ENCODE results near the gene KANK3.

Gene KANK3

DNA sequence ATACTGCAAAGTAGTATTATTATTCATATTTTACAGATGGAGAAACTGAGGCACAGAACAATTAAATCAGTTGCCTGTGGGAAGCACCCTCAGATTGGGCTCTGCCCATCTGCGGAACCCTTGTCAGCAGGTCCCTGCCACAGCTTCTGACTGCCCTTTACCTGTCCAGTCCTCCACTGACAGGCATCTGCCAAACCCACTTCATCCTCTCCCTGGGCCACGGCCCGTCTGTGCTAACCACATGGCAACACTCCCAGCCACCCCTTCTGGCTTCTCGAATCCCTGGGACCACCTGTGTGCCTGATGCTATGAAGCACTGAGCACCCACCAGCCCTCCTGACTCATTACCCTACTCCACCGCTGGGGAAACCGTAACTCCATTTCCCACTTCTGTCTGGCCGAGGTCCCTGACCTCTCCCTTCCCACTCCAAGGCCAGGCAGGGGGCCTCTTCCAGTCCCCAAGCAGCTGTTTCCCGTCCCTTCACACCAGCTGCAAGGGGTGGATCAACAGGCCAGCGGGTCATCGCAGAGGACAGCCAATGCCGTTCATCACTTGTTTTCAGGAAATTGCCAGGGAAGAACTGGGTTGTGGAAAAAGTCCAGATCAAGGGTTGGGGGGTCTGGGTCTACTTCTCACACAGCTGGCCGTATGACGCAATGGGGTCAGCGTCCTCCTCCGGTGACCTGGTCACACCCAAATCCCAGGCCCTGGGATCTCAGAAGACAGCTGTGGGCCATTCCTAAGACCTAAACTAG, 2.5 kb downstream of the KANK3 start:
- in situ Hi-C loops (cut with MboI; ENCODE audit: low sequenced_read_pairs) = no loop called here

DNA sequence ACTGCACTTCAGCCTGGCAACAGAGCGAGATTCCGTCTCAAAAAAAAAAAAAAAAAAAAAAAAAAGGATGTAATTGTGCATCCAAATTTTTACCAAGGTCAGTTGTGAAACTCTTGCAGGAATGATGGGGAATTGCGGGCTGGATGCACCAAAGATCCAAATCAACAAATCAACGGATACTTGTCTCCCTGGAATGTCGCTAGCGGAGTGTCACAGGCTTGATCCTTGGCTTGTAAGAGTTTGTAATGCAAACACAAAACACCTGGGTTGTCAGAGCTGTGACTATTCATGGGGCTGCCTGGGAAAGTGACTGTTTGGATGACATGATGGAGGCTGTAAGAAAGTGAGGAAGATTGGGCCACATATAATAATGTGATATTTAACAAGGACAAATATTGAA, 4.2 kb downstream of the KANK3 start:
- in situ Hi-C loops (cut with MboI; ENCODE audit: low sequenced_read_pairs) = no loop called here

DNA sequence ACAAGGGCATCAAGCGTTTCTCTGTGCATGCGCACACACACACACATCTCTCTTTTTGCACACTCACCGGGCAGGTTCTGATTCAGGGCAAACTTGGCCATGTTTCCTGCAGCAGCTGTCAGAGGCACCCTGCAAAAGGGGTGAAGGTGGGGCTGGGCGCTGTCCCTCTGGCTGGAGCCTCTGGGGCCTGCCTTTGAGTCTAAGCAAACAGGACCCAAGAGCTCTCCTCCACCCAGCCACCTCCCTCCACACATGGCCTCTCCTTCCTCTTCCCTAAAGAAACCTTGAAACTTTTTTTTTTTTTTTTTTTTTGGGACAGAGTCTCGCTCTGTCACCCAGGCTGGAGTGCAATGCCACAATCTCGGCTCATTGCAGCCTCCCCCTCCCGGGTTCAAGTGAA, 5.3 kb downstream of the KANK3 start:
- in situ Hi-C loops (cut with MboI; ENCODE audit: low sequenced_read_pairs) = no loop called here

DNA sequence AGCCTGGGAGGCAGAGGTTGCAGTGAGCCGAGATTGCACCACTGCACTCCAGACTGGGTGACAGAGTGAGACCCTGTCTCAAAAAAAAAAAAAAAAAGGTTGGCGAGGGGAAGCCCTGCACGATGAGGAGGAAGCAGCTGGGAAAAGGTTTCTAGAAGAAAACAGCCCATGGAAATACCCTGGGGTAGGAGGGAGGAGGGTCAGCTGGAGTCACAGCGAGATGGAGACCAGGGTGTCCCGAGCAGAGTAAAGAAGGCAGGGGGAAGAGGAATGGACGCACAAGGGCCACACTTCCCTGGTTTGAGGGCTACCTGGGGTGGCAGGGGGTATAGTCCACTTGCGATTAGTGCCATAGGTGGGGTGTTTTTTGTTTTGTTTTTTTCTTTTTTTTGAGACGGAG, 6.4 kb downstream of the KANK3 start:
- in situ Hi-C loops (cut with MboI; ENCODE audit: low sequenced_read_pairs) = no loop called here

DNA sequence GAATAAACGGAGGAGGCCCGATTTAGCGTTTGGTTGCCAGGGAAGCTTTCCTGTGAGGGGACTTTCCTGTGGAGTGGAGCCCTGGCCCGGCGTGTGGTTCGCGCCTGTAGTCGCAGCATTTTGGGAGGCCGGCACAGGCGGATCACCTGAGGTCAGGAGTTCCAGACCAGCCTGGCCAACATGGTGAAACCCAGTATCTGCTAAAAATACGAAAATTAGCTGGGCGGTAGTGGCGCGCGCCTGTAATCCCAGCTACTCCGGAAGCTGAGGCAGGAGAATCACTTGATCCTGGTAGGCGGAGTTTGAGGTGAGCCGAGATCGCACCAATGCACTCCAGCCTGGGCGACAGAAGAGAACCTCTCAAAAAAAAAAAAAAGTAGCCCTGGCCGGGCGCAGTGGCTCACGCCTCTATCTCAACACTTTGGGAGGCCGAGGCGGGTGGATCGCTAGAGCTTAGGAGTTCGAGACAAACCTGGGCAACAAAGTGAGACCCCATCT, 6.9 kb downstream of the KANK3 start:
- in situ Hi-C loops (cut with MboI; ENCODE audit: low sequenced_read_pairs) = no loop called here

DNA sequence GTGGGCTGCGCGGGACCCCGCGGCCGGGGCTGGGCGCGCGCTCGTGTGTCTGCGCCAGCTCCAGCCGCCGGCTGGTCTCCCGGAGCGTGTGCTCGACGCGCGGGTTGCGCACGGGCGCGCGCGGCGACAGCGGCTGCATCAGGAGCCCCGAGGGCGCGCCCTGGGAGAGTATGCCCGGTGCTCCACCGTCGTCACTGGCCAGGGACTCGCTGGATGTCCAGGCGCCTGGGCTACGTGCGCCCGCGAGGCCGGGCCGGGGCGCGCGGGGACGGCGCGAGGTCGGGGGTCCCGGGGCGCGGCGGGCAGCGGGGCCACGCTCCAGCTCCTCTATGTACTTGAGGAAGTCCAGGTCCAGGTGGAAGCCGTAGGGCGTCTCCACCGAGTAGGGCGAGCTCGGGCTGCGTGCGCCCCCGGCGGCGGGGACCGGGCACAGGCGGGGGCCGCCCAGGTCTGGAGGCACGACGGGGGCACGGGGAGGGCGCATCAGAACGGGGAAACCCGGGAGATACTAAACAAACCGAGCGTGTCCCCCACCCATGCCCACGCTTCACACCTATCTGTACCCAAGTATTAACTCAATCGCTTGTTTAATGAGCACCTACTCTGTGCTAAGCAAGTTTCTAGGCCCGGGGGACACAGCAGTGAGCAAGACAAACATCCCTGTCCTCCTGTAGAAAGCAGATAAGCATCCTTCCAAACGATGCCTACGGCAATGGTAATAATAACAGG, 7.6 kb downstream of the KANK3 start:
- in situ Hi-C loops (cut with MboI; ENCODE audit: low sequenced_read_pairs) = no loop called here

DNA sequence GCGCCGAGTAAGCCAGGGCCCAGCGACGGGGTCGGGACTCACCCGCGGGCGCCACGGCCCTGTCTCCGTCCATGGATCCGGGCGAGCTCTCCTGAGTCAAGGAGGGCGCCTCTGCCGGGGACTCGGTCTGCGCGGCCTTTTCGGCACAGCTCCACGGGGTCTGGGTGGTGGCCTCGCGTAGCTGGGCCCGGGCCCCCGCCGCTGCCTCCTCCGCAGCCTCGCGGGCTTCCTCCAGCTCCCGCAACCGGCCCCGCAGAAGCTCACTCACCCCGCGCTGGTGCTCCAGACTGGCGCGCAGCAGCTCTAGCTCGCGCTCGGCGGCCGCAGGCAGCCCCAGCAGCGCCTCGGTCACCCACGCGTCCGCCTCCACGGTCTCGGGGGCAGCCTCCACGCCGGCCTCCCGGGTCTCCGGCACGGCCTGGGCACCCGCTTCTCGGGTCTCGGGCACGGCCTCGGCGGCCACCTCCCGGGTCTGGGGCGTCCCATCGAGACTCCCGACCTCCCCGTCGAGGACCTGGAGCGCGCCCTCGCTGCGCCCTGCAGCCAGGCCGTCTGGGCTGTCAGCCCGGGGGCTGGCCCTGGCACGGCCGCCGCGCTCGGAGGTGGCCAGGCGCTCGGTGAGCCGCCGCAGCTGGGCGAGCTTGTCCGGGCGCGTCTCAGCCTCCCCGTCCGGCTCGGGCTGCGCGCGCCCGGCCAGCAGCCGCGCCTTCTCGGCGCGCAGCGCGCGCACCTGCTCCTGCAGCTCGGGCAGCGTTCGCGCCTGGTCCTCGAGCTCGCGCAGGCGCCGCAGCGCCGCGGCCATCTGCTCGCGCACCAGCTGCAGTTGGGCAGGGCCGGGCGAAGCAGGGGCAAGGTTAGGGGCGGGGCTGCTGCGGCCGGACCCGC, 8.4 kb downstream of the KANK3 start:
- in situ Hi-C loops (cut with MboI; ENCODE audit: low sequenced_read_pairs) = no loop called here

DNA sequence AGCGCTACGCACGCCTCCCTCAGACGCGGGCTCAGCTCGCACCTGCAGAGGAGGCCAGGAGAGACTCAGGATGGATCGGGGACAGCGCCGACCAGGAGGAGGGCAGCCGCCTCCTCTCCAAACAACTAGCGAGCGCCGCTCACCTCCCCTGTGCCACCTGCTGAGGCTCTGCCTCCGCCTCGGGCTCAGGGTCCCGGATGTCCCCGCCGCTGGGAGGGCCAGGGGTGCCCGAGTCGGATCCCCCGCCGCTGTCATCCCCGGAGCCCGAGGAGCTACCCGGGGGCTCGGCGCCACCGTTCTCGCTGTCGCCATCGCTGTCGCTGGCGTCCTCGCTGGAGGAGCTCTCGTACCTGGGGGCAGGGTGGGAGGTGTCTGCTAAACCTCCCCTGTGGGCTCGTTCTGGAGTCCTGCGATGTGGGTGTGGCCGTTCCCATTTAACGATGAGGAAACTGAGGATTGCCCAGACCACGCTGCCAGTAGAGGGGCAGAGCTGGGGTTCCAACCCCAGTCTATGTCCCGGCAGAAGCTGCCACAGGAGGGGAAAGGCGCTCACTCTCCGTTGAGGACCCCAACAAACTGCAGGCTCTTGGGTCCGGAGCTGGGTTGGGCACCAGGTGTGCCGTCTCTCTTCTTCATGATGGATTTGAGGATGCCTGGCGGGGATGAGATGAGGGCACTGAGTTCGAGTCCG, 9.2 kb downstream of the KANK3 start:
- in situ Hi-C loops (cut with MboI; ENCODE audit: low sequenced_read_pairs) = no loop called here

DNA sequence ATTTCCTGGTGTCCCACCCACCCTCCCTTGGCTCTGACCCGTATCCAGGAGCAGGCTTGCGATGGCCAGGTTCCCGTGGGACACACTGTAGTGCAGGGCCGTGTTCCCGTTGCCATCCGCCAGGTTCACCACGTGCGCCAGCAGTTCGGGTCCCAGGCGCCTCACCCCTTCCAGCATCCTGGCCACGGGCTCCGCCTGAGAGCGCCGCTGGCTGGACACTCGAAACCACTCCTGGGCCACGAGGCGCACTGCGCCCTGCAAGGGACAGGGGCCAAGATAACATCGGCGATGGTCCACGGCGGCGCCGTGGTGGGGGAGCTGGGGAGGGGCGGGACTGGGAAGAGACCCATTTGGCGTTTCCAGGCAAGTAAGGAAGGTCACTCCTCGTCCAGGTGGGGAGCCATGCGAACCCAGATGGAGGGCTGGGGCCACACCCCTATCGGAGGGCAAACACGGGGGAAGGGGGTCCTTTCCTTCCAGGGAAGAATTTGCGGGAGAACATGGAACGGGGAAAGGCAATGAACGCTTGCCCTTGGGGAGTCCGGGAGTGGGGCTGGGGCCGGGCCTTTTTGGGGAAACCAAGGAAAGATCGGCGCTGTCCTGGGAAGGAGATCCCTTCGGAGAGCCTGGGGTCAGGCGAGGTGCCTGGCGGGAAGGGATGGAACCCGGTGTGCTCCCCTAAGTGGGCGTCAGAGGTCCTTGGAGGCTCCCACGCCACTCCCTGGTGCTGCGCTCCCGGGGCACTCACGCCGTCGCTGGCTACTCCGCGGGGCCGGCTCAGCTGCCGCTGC, 9.9 kb downstream of the KANK3 start:
- in situ Hi-C loops (cut with MboI; ENCODE audit: low sequenced_read_pairs) = no loop called here

DNA sequence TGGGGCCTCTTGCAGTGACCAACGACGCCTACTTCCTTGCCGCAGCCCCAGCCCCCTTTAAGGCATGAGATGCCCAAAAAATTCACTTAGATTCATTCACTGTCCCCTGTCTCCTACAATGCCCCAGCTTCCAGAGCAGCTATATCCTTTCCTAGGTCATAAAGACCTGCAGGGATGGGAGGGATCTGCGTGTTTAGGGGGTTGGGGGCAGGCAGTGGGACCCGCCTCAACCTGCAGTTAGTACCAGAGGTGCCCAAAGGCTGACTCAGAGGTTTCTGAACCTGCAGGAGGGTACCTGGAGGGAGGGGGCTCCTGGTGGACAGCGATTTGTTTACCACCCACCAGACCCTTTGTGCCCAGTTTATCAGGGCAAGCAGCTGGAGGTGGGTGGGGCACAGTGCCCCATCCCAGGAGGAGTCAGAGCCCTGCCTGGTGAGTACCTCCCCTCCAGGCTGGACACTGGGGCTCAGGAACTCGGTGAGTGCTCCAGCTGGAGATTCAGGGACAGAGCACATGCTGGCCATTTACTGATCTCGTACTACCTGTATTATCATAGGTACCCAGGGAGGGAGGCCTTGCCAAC, 11.7 kb downstream of the KANK3 start:
- in situ Hi-C loops (cut with MboI; ENCODE audit: low sequenced_read_pairs) = no loop called here

DNA sequence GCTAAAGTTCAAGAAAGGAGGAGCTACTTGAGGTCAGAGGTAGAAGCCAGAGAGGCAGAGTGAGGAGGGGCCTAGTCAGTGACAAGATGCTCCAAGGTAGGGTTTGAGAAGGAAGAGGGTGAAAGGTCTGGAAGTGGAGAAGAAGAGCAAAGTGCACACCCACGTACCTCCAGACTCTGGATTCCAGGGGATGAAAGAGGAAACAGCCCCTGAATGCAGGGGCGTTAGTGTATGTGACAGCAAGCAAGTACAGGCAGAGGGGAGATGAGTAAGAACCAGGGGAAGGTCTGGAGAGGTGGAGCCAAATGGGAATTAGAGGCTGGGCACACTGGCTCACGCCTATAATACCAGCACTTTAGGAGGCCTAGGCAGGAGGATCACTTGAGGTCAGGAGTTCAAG, 13.1 kb downstream of the KANK3 start:
- in situ Hi-C loops (cut with MboI; ENCODE audit: low sequenced_read_pairs) = no loop called here

DNA sequence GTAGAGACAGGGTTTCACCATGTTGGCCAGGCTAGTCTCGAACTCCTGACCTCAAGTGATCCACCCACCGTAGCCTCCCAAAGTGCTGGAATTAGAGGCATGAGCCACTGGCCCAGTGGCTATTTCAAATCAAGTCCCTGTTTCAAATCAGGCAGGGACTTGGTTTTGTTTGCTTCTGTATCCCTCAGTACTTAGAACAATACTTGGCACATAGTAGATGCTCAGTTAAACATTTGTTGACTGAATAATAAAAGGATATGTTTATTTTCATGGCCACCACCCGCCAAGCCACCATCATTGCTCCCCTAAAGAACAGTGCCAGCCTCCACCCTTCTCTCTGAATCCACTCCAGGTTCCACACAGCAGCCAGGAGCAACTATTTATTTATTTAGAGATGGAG, 17.6 kb downstream of the KANK3 start:
- in situ Hi-C loops (cut with MboI; ENCODE audit: low sequenced_read_pairs) = no loop called here

DNA sequence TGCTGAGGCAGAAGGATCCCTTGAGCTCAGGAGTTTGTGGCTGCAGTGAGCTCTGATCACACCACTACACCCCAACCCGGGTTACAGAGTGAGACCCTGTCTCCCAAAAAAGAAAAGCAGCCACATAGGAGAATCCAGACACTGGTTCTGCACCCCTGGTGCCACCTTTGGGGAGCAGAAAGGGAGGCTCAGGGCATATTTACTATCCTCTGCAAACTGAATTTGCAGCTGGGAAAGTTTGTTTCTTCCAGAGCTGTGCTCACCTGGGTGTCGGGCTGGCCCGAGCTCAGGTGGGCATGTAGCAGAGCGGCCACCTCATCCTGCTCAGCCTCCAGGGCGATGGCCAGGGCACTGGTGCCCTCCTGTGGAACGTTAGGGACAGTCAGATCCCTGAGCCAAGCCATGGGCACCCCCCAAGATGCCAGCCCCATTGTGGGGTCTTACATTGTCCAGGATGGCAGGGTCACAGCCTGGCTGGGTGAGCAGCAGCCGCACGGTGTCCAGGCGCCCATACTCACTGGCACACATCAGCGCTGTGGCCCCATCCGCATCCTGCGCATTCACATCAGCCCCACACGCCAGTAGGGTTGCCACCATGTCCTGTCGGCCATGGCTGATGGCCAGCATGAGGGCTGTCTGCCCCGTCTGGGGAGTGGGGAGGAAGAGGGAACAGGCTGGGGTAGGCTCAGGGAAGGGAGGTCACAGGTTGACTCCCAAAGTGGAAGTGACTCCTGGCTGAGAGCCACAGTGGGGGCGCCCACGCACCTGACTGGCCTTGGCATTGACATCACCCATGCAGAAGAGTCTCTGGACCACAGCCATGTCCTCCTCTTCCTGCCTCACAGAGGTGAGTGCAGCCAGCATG, 18.6 kb downstream of the KANK3 start:
- in situ Hi-C loops (cut with MboI; ENCODE audit: low sequenced_read_pairs) = no loop called here

DNA sequence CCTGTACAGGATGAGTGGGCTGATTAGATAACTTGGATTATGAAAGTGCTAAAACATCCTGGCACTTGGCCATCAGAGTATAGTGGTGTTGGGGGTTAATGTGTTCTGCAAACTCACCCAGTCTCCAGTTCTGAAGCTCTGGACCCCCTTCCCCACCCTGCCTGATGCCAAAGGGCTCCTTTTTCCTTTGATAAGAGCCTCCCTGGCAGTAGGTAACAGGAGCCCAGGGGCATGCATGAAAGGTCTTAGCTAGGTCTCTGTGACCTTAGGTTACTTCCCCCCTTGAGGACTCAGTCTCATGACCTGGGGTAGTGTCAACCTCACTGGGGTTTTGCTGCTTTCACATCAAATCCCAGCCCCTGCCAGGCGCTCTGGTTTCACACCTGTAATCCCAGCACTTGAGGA, 19.3 kb downstream of the KANK3 start:
- in situ Hi-C loops (cut with MboI; ENCODE audit: low sequenced_read_pairs) = no loop called here

DNA sequence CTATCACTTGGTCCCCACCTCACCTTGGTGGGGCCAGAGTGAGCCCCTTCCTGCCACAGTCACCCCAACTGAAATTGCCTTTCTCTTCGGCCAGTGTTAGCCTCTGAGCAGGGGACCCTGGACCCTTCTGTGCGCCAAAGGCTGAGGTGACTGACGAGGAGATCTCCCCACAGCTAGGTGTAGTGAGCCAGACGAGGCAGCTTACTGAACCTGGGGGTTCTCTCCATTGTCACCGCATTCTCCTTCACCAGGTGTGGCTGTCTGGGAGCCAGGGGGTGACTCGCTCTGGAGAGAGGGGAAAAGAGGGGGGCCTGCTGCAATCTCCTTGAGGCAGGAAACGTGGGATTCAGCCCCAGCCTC, 20.4 kb downstream of the KANK3 start:
- in situ Hi-C loops (cut with MboI; ENCODE audit: low sequenced_read_pairs) = no loop called here

DNA sequence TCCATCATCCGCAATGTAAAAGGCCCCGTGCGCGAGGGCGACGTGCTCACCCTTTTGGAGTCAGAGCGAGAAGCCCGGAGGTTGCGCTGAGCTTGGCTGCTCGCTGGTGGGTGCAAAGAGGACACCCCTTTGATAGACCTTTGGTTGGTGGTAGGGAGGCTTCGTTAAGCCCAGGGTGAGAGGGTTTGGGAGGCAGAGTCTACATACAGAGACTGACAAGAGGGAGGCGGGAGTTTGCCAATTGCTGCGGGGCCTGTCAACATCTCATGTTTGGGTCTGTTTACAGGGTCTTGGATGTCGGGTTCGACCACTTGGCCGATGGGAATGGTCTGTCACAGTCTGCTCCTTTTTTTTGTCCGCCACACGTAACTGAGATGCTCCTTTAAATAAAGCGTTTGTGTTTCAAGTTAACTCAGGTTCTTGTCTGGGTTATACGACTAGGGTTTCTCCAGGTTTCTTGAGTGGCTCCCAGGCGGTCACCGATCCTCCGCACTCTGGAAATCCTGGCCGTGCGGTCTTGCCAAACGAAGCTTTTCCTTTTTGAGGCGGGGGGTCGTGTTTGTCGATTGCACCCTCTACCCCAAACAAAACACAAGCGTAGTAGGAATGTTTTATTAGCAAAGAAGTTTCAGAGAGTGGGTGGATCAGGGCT, 20.9 kb downstream of the KANK3 start:
- in situ Hi-C loops (cut with MboI; ENCODE audit: low sequenced_read_pairs) = no loop called here

DNA sequence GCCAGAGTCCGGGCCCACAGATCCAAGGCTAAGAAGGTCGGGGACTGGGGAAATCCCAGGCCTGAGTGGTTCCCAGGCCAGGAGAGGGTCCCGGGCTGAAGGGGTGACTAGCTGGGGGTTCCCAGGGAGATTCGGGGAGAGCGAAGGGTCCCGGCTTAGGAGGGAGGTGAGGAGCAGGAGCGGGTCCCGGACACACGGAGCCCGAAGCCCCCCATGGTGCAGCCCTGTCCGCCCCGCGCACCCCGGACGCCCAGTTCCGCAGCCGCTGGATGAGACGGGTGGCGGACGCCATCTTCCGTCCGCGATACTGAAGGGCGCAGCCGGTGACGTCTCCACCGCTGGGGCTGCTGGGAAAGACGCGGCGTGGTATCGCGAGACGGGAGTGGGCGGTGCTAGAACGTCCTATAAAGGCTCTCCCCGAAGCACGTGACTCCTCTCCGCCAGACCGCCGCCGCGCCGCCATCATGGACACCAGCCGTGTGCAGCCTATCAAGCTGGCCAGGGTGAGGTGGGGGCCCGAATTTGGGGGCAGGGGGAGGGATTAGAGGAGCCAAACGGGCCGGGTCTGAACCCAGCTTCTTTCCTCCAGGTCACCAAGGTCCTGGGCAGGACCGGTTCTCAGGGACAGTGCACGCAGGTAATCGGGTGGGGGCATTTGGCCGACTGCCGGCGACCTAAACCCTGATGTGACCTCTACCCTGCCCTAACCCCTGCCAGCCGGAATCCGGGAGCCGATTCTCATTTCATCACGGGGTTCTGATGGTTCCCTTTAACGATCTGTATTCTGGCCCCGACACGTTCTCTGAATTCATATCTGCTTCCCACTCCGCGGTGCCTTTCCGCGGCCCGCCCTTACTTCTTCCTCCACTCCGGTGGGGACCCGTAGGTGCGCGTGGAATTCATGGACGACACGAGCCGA, 21.7 kb downstream of the KANK3 start, which contains the start of the genes NDUFA7 and RPS28:
Gene NDUFA7 (minus strand): TSS at position 309 of the 919 bp plus-strand sequence. CDS start 17 bp downstream, at position 292.
Gene RPS28 (plus strand): TSS at position 430 of the 919 bp plus-strand sequence. CDS start 35 bp downstream, at position 465.
- in situ Hi-C loops (cut with MboI; ENCODE audit: low sequenced_read_pairs) = no loop called here

All from HL-60/S4 treated with phorbol 12-myristate 13-acetate at 8.2 ng/mL for 4 days and 3 days (cell line).